KG1 (cell line): Measurements from ENCODE around the gene DPYSL3.

Experiments used
- DNase-seq: peaks from one replicate; lab custom pipeline; 2025; lab: John Stamatoyannopoulos, UW

The DPYSL3 gene

GRCh38 chr5:147512659-147513379, 3.0 kb upstream of the DPYSL3 start:
- DNase-seq = no peak

GRCh38 chr5:147510885-147511284, 1.0 kb upstream of the DPYSL3 start:
- no peak for DNase-seq

GRCh38 chr5:147509041-147509709, 693 bp downstream of the DPYSL3 start:
- no peak for DNase-seq

GRCh38 chr5:147508711-147509040, 1.2 kb downstream of the DPYSL3 start:
- no peak for DNase-seq

GRCh38 chr5:147507480-147508126, 2.3 kb downstream of the DPYSL3 start:
- DNase-seq = no peak

GRCh38 chr5:147504535-147504934, 5.3 kb downstream of the DPYSL3 start:
- no peak for DNase-seq

- no peak for DNase-seq
Measured at GRCh38 chr5:147504011-147504410, 5.9 kb downstream of the DPYSL3 start.

GRCh38 chr5:147490989-147491388, 18.9 kb downstream of the DPYSL3 start:
- DNase-seq = no peak

- no peak for DNase-seq
Measured at GRCh38 chr5:147487031-147487750, 22.7 kb downstream of the DPYSL3 start.

- no peak for DNase-seq
Measured at GRCh38 chr5:147485814-147486213, 24.1 kb downstream of the DPYSL3 start.

GRCh38 chr5:147485046-147485445, 24.8 kb downstream of the DPYSL3 start:
- no peak for DNase-seq

- DNase-seq = no peak
Measured at GRCh38 chr5:147484708-147485020, 25.2 kb downstream of the DPYSL3 start.

GRCh38 chr5:147483961-147484707, 25.7 kb downstream of the DPYSL3 start:
- DNase-seq = no peak

GRCh38 chr5:147483188-147483790, 26.6 kb downstream of the DPYSL3 start:
- DNase-seq = no peak

GRCh38 chr5:147482706-147483180, 27.1 kb downstream of the DPYSL3 start:
- DNase-seq = no peak

- DNase-seq = no peak
Measured at GRCh38 chr5:147481874-147482705, 27.8 kb downstream of the DPYSL3 start.

- no peak for DNase-seq
Measured at GRCh38 chr5:147481376-147481775, 28.5 kb downstream of the DPYSL3 start.

GRCh38 chr5:147479949-147480348, 29.9 kb downstream of the DPYSL3 start:
- DNase-seq = no peak

- no peak for DNase-seq
Measured at GRCh38 chr5:147479444-147479843, 30.4 kb downstream of the DPYSL3 start.

- DNase-seq = no peak
Measured at GRCh38 chr5:147474140-147474539, 35.7 kb downstream of the DPYSL3 start.
